ENCODE data around the gene MAP2K4.

GRCh38 chr17:12136646-12137045, 116.0 kb downstream of the MAP2K4 start:
- TF ChIP-seq YY1 (tag by site-specific recombination; IDR thresholded peaks at IDR 0.05) (no peak), ZNF140 (tag by site-specific recombination; IDR thresholded peaks at IDR 0.05) (no peak), ZNF416 (tag by site-specific recombination; IDR thresholded peaks at IDR 0.05) (no peak), ZNF239 (tag by site-specific recombination; IDR thresholded peaks at IDR 0.05) (no peak), ZNF704 (tag by site-specific recombination; IDR thresholded peaks at IDR 0.05) (no peak), CTCF (tag by site-specific recombination; IDR thresholded peaks at IDR 0.05) (no peak)
- TF ChIP-seq, protein P1, sequence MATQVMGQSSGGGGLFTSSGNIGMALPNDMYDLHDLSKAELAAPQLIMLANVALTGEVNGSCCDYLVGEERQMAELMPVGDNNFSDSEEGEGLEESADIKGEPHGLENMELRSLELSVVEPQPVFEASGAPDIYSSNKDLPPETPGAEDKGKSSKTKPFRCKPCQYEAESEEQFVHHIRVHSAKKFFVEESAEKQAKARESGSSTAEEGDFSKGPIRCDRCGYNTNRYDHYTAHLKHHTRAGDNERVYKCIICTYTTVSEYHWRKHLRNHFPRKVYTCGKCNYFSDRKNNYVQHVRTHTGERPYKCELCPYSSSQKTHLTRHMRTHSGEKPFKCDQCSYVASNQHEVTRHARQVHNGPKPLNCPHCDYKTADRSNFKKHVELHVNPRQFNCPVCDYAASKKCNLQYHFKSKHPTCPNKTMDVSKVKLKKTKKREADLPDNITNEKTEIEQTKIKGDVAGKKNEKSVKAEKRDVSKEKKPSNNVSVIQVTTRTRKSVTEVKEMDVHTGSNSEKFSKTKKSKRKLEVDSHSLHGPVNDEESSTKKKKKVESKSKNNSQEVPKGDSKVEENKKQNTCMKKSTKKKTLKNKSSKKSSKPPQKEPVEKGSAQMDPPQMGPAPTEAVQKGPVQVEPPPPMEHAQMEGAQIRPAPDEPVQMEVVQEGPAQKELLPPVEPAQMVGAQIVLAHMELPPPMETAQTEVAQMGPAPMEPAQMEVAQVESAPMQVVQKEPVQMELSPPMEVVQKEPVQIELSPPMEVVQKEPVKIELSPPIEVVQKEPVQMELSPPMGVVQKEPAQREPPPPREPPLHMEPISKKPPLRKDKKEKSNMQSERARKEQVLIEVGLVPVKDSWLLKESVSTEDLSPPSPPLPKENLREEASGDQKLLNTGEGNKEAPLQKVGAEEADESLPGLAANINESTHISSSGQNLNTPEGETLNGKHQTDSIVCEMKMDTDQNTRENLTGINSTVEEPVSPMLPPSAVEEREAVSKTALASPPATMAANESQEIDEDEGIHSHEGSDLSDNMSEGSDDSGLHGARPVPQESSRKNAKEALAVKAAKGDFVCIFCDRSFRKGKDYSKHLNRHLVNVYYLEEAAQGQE (tag by site-specific recombination; IDR thresholded peaks at IDR 0.05): no peak
